DND-41 (cell line): ENCODE data around the gene KRT4.

Experiments
- ATAC-seq: fragments of 200-7000 bp; cut with Tn5 transposase; 3 replicates; pipeline ENCODE4 v1.9.1; 2021; ENCODE audit warnings: low read depth; ENCODE audit not compliant: insufficient read depth
- DNase-seq: peaks from one replicate; pipeline ENCODE4 v3.0.0-alpha.2; 2020
- H2AFZ ChIP-seq: 2 replicates; pipeline ENCODE4 v1.6.0; 2012; ENCODE audit warnings: low read depth, low read length
- H3K27ac ChIP-seq: 2 replicates; pipeline ENCODE4 v1.5.1; 2012; ENCODE audit warnings: low read length, inconsistent platforms
- H3K27me3 ChIP-seq: fragments of 200-600 bp; sonication (generic); 2 replicates; pipeline ENCODE4 v1.6.0; 2012; ENCODE audit warnings: low read length, mild to moderate bottlenecking, inconsistent platforms; ENCODE audit not compliant: insufficient read depth, poor library complexity
- H3K36me3 ChIP-seq: 2 replicates; pipeline ENCODE4 v1.5.1; 2012; ENCODE audit warnings: low read length, inconsistent platforms; ENCODE audit not compliant: insufficient read depth
- H3K4me1 ChIP-seq: 2 replicates; pipeline ENCODE4 v1.5.1; 2012; ENCODE audit warnings: mild to moderate bottlenecking, low read length; ENCODE audit not compliant: insufficient read depth
- H3K4me2 ChIP-seq: 2 replicates; pipeline ENCODE4 v1.6.0; 2012; ENCODE audit warnings: mild to moderate bottlenecking, moderate library complexity, low read length, inconsistent platforms; ENCODE audit not compliant: insufficient read depth
- H3K4me3 ChIP-seq, 2 experiments: fragments of 200-600 bp in 1 of 2; shearing (Covaris generic) in 1 of 2; 2 replicates each; pipeline ENCODE4 v1.5.1; 2012 to 2016; ENCODE audit warnings: inconsistent platforms in 2 of 2, low read length in 2 of 2, mild to moderate bottlenecking in 2 of 2, low read depth in 1 of 2, moderate library complexity in 1 of 2
- H3K79me2 ChIP-seq: 2 replicates; pipeline ENCODE4 v1.6.0; 2012; ENCODE audit warnings: low read length, inconsistent platforms; ENCODE audit not compliant: insufficient read depth
- H3K9ac ChIP-seq: 2 replicates; pipeline ENCODE4 v1.6.0; 2012; ENCODE audit warnings: low read depth, mild to moderate bottlenecking, inconsistent platforms, low read length, moderate library complexity
- H3K9me3 ChIP-seq: 2 replicates; pipeline ENCODE4 v1.5.1; 2012; ENCODE audit warnings: low read length, moderate library complexity, mild to moderate bottlenecking, inconsistent platforms; ENCODE audit not compliant: insufficient read depth, severe bottlenecking
- H4K20me1 ChIP-seq: 2 replicates; pipeline ENCODE4 v1.6.0; 2012; ENCODE audit warnings: low read length; ENCODE audit not compliant: insufficient read depth
- CTCF ChIP-seq: IDR thresholded peaks from 2 replicates; pipeline ENCODE4 v1.5.1; 2012; ENCODE audit warnings: borderline replicate concordance, low read length, moderate library complexity, mild to moderate bottlenecking; ENCODE audit not compliant: poor library complexity, severe bottlenecking; ENCODE audit errors: extremely low read depth
- EZH2 ChIP-seq: IDR thresholded peaks from 3 replicates; pipeline ENCODE4 v1.6.1; 2012; ENCODE audit warnings: borderline replicate concordance, low read depth, mild to moderate bottlenecking, moderate library complexity, low read length, inconsistent platforms; ENCODE audit not compliant: severe bottlenecking

Gene KRT4

GRCh38 chr12:52768479-52769200 is 45.3 kb downstream of the KRT4 start:
- Histone ChIP-seq H3K4me1 (no peaks in the 10 kb centered on the region), H3K4me2 (no peak overlapping the region), H3K4me3 (no peak overlapping the region), H3K27me3 (peaks cover 21% of the 10 kb centered on the region), H3K9ac (no peak overlapping the region), H3K79me2 (no peaks in the 10 kb centered on the region), H3K27ac (no peak overlapping the region), H3K9me3 (no peaks in the 10 kb centered on the region), H4K20me1 (no peaks in the 10 kb centered on the region), H3K36me3 (no peaks in the 10 kb centered on the region), H2AFZ (no peak overlapping the region)
- ATAC-seq: no peak
- TF ChIP-seq EZH2: no peak
- no peak for TF ChIP-seq CTCF
- no peak for DNase-seq

GRCh38 chr12:52767427-52767826 is 46.5 kb downstream of the KRT4 start:
- no peaks in the 10 kb centered on the region for H3K36me3 ChIP-seq
- H3K4me2 ChIP-seq: no peak overlapping the region
- ATAC-seq (no peak), DNase-seq (no peak)
- TF ChIP-seq CTCF: no peak
- no peak overlapping the region for H2AFZ ChIP-seq
- no peaks in the 10 kb centered on the region for H3K4me1 ChIP-seq
- H3K9ac ChIP-seq: no peak overlapping the region
- H3K27ac ChIP-seq: no peak overlapping the region
- H4K20me1 ChIP-seq: no peaks in the 10 kb centered on the region
- H3K27me3 ChIP-seq: peaks cover 21% of the 10 kb centered on the region
- no peaks in the 10 kb centered on the region for H3K9me3 ChIP-seq
- H3K79me2 ChIP-seq: no peaks in the 10 kb centered on the region
- no peak overlapping the region for H3K4me3 ChIP-seq

DNA sequence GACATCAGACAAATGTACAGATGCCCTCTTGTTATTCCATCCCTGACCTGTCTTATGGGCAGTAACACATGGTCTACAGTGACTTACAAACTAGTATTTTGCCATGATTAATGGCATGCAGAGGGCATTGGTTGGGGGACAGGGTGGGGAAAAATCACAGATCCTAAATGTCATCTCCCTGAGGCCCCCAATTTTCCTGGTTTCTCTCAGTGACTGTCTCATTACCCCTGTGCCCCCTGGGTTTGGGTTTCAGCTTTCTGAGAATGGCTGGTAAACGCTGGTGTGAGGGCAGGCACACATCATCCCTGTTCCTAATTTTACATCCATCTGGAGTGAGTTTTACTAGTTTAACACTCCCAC is 46.9 kb downstream of the KRT4 start:
- Histone ChIP-seq H3K36me3 (no peaks in the 10 kb centered on the region), H3K27me3 (peaks cover 21% of the 10 kb centered on the region), H3K4me2 (no peak overlapping the region), H4K20me1 (no peaks in the 10 kb centered on the region), H3K9ac (no peak overlapping the region), H3K4me1 (no peaks in the 10 kb centered on the region), H2AFZ (no peak overlapping the region), H3K79me2 (no peaks in the 10 kb centered on the region), H3K9me3 (peaks cover under 1% of the 10 kb centered on the region), H3K4me3 (no peak overlapping the region), H3K27ac (no peak overlapping the region)
- DNase-seq (no peak), ATAC-seq (no peak)
- TF ChIP-seq CTCF (no peak), EZH2 (no peak)
